Liver (tissue), 9 donors: Measurements from ENCODE around the gene PPA2. TPM values are rescaled to one million over a fixed set of nuclear protein-coding genes. Genes with fewer than 3 reads are reported as not detected.
"Not testable (repeated sequence)": the region's sequence is repeated elsewhere in the genome, so short reads cannot be mapped to it uniquely, and the experiment has no call there.

Experiments
- DNase-seq: peaks from one replicate; pipeline ENCODE4 v3.0.0-alpha.2; 2017; ENCODE audit warnings: low spot score
- H3K27ac ChIP-seq, 2 donors: one replicate each; pipeline ENCODE4 v1.7.0; 2013; ENCODE audit warnings: inconsistent platforms in 2 of 2, low read length in 2 of 2, control low read depth in 1 of 2, low read depth in 1 of 2, mild to moderate bottlenecking in 1 of 2
- H3K27me3 ChIP-seq, 4 donors: one replicate each; pipeline versions ENCODE4 v1.6.1 to v1.7.0; 2013; ENCODE audit warnings: low read length in 3 of 4, inconsistent platforms in 1 of 4, mild to moderate bottlenecking in 1 of 4, moderate library complexity in 1 of 4; ENCODE audit not compliant: control insufficient read depth in 4 of 4, insufficient read depth in 4 of 4
- H3K36me3 ChIP-seq, 4 donors: one replicate each; pipeline versions ENCODE4 v1.6.1 to v1.7.0; 2013; ENCODE audit warnings: low read length in 3 of 4, mild to moderate bottlenecking in 3 of 4, low read depth in 1 of 4, moderate library complexity in 1 of 4; ENCODE audit not compliant: control insufficient read depth in 4 of 4, insufficient read depth in 3 of 4
- H3K4me1 ChIP-seq, 4 donors: one replicate each; pipeline versions ENCODE4 v1.6.1 to v1.7.0; 2013; ENCODE audit warnings: low read length in 3 of 4, mild to moderate bottlenecking in 3 of 4, moderate library complexity in 1 of 4; ENCODE audit not compliant: control insufficient read depth in 4 of 4, insufficient read depth in 4 of 4
- H3K4me3 ChIP-seq, 3 donors: one replicate each; pipeline versions ENCODE4 v1.6.1 to v1.7.0; 2013; ENCODE audit warnings: low read length in 3 of 3, control low read depth in 1 of 3, low read depth in 1 of 3, mild to moderate bottlenecking in 1 of 3
- H3K9ac ChIP-seq, 2 donors: one replicate each; pipeline ENCODE4 v1.7.0; 2013; ENCODE audit warnings: low read length in 2 of 2, mild to moderate bottlenecking in 2 of 2, moderate library complexity in 2 of 2, control low read depth in 1 of 2, low read depth in 1 of 2
- H3K9me3 ChIP-seq, 4 donors: one replicate each; pipeline versions ENCODE4 v1.6.1 to v1.7.0; 2013; ENCODE audit warnings: low read length in 3 of 4; ENCODE audit not compliant: control insufficient read depth in 4 of 4
- ATF3 ChIP-seq: IDR thresholded peaks from 2 replicates; pipeline ENCODE4 v1.6.1; 2016; ENCODE audit warnings: antibody characterized with exemption
- CTCF ChIP-seq: fragments of 150-350 bp; IDR thresholded peaks from 2 replicates; pipeline ENCODE4 v1.5.1; 2017; ENCODE audit warnings: improper control_type of control experiment, low read depth, low read length; ENCODE audit not compliant: missing input control
- EGR1 ChIP-seq, 2 donors: IDR thresholded peaks; 2 replicates each; pipeline ENCODE4 v1.6.1; 2016 to 2018; ENCODE audit warnings: antibody characterized with exemption in 2 of 2, low read depth in 2 of 2
- FOXA1 ChIP-seq: IDR thresholded peaks from 2 replicates; pipeline ENCODE4 v1.6.1; 2016; ENCODE audit warnings: antibody characterized with exemption
- FOXA2 ChIP-seq: IDR thresholded peaks from 2 replicates; pipeline ENCODE4 v1.6.1; 2016; ENCODE audit warnings: antibody characterized with exemption
- GABPA ChIP-seq, 2 donors: IDR thresholded peaks in 1 of 2; conservative IDR thresholded peaks in 1 of 2; 2 replicates each; pipeline ENCODE4 v1.6.1; 2016; ENCODE audit warnings: antibody characterized with exemption in 2 of 2, mild to moderate bottlenecking in 1 of 2, moderate library complexity in 1 of 2
- HNF4A ChIP-seq, 2 donors: conservative IDR thresholded peaks; 2 replicates each; pipeline ENCODE4 v1.6.1; 2016; ENCODE audit warnings: antibody characterized with exemption in 2 of 2, mild to moderate bottlenecking in 2 of 2
- HNF4G ChIP-seq: IDR thresholded peaks from 2 replicates; pipeline ENCODE4 v1.6.1; 2016; ENCODE audit warnings: antibody characterized with exemption
- JUND ChIP-seq, 2 donors: IDR thresholded peaks; 2 replicates each; pipeline ENCODE4 v1.6.1; 2016; ENCODE audit warnings: antibody characterized with exemption in 2 of 2
- NR2F2 ChIP-seq: IDR thresholded peaks from 2 replicates; pipeline ENCODE4 v1.6.1; 2016; ENCODE audit warnings: antibody characterized with exemption
- RAD21 ChIP-seq, 2 donors: IDR thresholded peaks; 2 replicates each; pipeline ENCODE4 v1.6.1; 2016; ENCODE audit warnings: antibody characterized with exemption in 2 of 2, mild to moderate bottlenecking in 2 of 2
- REST ChIP-seq: IDR thresholded peaks from 2 replicates; pipeline ENCODE4 v1.6.1; 2016; ENCODE audit warnings: antibody characterized with exemption, mild to moderate bottlenecking
- SP1 ChIP-seq: IDR thresholded peaks from 2 replicates; pipeline ENCODE4 v1.6.1; 2018; ENCODE audit warnings: antibody characterized with exemption, mild to moderate bottlenecking
- WGBS: extraction: QIAGEN DNeasy Blood & Tissue Kit; methylation state at CpG from one replicate; pipeline ENCODE4 v1.1.7; 2013; 5-methylcytosine and 5-hydroxymethylcytosine counted together
- polyA plus RNA-seq, 2 donors: library from polyadenylated mRNA; stranded (reverse) in 1 of 2; unstranded in 1 of 2; fragments of 200-250 nt in 1 of 2; fragments of >200 nt in 1 of 2; fragmentation: Nextera tagmentation in 1 of 2; extraction: Ambion mirVana in 1 of 2; gene quantifications; one replicate each; pipeline versions ENCODE4 v1.2.1 to v1.2.3, GENCODE V29; 2013 to 2015
- total RNA-seq, 2 donors: library from RNA; depleted of rRNA; stranded (reverse); fragments of >200 nt; gene quantifications; one replicate each; pipeline ENCODE4 v1.2.3, GENCODE V29; 2014
- TF ChIP-seq, protein P1 (sequence below): IDR thresholded peaks from 2 replicates; pipeline ENCODE4 v1.6.1; 2016; ENCODE audit warnings: antibody characterized with exemption
- donor health status: healthy.
- donor health status: healthy.
- donor health status: healthy.
- donor health status: healthy.
- donor health status: healthy.

Gene PPA2
- total and polyA plus RNA-seq, 4 donors: 48.3 to 102 (median 70.8) TPM

GRCh38 chr4:105464563-105464962, 9.3 kb downstream of the PPA2 start:
- H3K4me1 ChIP-seq, H3K27me3 ChIP-seq, H3K36me3 ChIP-seq, H3K4me3 ChIP-seq, DNase-seq, H3K9me3 ChIP-seq, H3K9ac ChIP-seq, H3K27ac ChIP-seq: not testable (repeated sequence)
- WGBS: 99% methylated on average over 2 of the region's 2 CpGs

GRCh38 chr4:105462576-105462975, 11.3 kb downstream of the PPA2 start:
- Histone ChIP-seq H3K9ac (no peak overlapping the region), H3K9me3 (no peaks in the 10 kb centered on the region), H3K36me3 (no peaks in the 10 kb centered on the region), H3K27ac (no peak overlapping the region), H3K4me3 (no peak overlapping the region), H3K4me1 (peaks cover 0 to 2% (median 0%) of the 10 kb centered on the region in 4 donors), H3K27me3 (no peaks in the 10 kb centered on the region)
- WGBS: 97% methylated on average over 3 of the region's 3 CpGs
- no peak for TF ChIP-seq RAD21 (IDR thresholded peaks at IDR 0.05)
- no peak for TF ChIP-seq REST
- no peak for TF ChIP-seq JUND (IDR thresholded peaks at IDR 0.05)
- TF ChIP-seq ATF3: no peak
- TF ChIP-seq HNF4A (conservative IDR thresholded peaks at IDR 0.05): no peak
- no peak for TF ChIP-seq FOXA1
- no peak for TF ChIP-seq SP1
- TF ChIP-seq GABPA (IDR thresholded peaks at IDR 0.05 in 1 of 2, conservative IDR thresholded peaks at IDR 0.05 in 1 of 2): no peak
- TF ChIP-seq NR2F2: no peak
- no peak for DNase-seq

DNA sequence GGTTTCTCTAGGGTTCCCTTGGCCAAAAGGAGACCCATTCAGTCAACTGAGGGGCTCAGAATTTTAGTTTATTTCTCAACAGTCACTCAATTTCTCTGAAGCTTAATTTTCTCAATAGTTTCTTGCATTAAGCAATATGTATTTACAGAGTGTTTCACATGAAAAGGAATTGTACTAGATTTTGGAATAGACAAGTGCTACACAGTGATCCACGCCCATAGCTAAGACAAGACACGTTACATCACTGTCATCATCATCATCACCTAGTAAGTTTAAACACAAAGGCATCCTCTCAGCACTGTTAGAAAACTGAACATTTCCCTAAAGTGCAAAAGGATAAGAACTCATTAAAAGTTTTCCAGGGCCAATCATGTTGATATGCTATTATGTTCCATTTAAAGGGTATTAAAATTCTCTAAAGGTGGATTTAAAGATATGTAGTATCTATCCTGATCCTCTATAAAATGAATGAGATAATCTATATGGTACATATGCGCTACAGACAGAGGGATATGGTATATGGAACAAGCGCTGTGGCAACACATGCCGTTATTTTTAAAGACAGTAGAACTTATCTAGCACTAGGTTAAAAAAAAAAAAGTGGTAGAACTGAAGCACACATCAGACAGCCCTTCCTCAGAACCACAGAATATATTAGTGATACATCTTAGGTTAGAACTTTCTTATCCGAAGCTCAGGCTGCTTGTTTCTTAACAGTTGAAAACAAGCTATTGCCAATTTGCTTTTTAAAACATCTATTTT, 12.1 kb downstream of the PPA2 start:
- Histone ChIP-seq H3K27me3 (no peaks in the 10 kb centered on the region), H3K27ac (no peak overlapping the region), H3K36me3 (no peaks in the 10 kb centered on the region), H3K4me3 (no peak overlapping the region), H3K9me3 (no peaks in the 10 kb centered on the region), H3K4me1 (peaks cover 0 to 2% (median 0%) of the 10 kb centered on the region in 4 donors), H3K9ac (no peak overlapping the region)
- whole genome bisulfite sequencing: 97% methylated on average over 6 of the region's 6 CpGs
- DNase-seq: no peak
- TF ChIP-seq FOXA2 (no peak), REST (no peak), JUND (IDR thresholded peaks at IDR 0.05) (no peak), EGR1 (IDR thresholded peaks at IDR 0.05; ENCODE audit: low read depth in 2 of 2) (no peak), CTCF (no peak), HNF4G (no peak), GABPA (IDR thresholded peaks at IDR 0.05 in 1 of 2, conservative IDR thresholded peaks at IDR 0.05 in 1 of 2) (no peak), NR2F2 (no peak), FOXA1 (no peak)
- TF ChIP-seq, protein P1, sequence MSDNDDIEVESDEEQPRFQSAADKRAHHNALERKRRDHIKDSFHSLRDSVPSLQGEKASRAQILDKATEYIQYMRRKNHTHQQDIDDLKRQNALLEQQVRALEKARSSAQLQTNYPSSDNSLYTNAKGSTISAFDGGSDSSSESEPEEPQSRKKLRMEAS: no peak
